ENCODE measurements around the gene WNT11.

The WNT11 gene

GRCh38 chr11:76185511-76185910 lies 20.8 kb downstream of the WNT11 start:
- Histone ChIP-seq H3K9ac (ENCODE audit: low read depth, low read length) (no peak overlapping the region), H3K27ac (ENCODE audit: low read depth, low read length) (no peak overlapping the region), H3K9me3 (ENCODE audit: insufficient read depth, low read depth, low read length) (no peaks in the 10 kb centered on the region), H3K4me3 (ENCODE audit: low read length) (no peak overlapping the region), H3K4me1 (ENCODE audit: insufficient read depth, low read length) (no peaks in the 10 kb centered on the region), H3K36me3 (ENCODE audit: insufficient read depth, low read length) (no peaks in the 10 kb centered on the region), H3K27me3 (ENCODE audit: insufficient read depth, low read length) (no peaks in the 10 kb centered on the region)
- WGBS, result 89% methylated on average over 10 of the region's 10 CpGs

GRCh38 chr11:76184551-76184993 lies 21.7 kb downstream of the WNT11 start:
- H3K36me3 ChIP-seq (ENCODE audit: insufficient read depth, low read length), result no peaks in the 10 kb centered on the region
- no peaks in the 10 kb centered on the region for H3K4me1 ChIP-seq (ENCODE audit: insufficient read depth, low read length)
- no peak overlapping the region for H3K27ac ChIP-seq (ENCODE audit: low read depth, low read length)
- 60% methylated on average over 6 of the region's 7 CpGs for WGBS
- no peaks in the 10 kb centered on the region for H3K27me3 ChIP-seq (ENCODE audit: insufficient read depth, low read length)
- no peak overlapping the region for H3K4me3 ChIP-seq (ENCODE audit: low read length)
- H3K9me3 ChIP-seq (ENCODE audit: insufficient read depth, low read depth, low read length), result no peaks in the 10 kb centered on the region
- H3K9ac ChIP-seq (ENCODE audit: low read depth, low read length), result no peak overlapping the region

- Histone ChIP-seq H3K27me3 (ENCODE audit: insufficient read depth, low read length) (no peaks in the 10 kb centered on the region), H3K36me3 (ENCODE audit: insufficient read depth, low read length) (no peaks in the 10 kb centered on the region), H3K9me3 (ENCODE audit: insufficient read depth, low read depth, low read length) (no peaks in the 10 kb centered on the region), H3K9ac (ENCODE audit: low read depth, low read length) (no peak overlapping the region), H3K4me3 (ENCODE audit: low read length) (no peak overlapping the region), H3K27ac (ENCODE audit: low read depth, low read length) (no peak overlapping the region), H3K4me1 (ENCODE audit: insufficient read depth, low read length) (no peaks in the 10 kb centered on the region)
- 88% methylated on average over 14 of the region's 15 CpGs for WGBS
Measured at GRCh38 chr11:76181371-76181770, 24.9 kb downstream of the WNT11 start.

GRCh38 chr11:76179147-76179546 lies 27.2 kb downstream of the WNT11 start:
- WGBS, result 90% methylated on average over 13 of the region's 13 CpGs
- no peak overlapping the region for H3K9ac ChIP-seq (ENCODE audit: low read depth, low read length)
- H3K36me3 ChIP-seq (ENCODE audit: insufficient read depth, low read length), result no peaks in the 10 kb centered on the region
- H3K27ac ChIP-seq (ENCODE audit: low read depth, low read length), result no peak overlapping the region
- H3K4me3 ChIP-seq (ENCODE audit: low read length), result no peak overlapping the region
- H3K27me3 ChIP-seq (ENCODE audit: insufficient read depth, low read length), result no peaks in the 10 kb centered on the region
- H3K9me3 ChIP-seq (ENCODE audit: insufficient read depth, low read depth, low read length), result no peaks in the 10 kb centered on the region
- peaks cover 3% of the 10 kb centered on the region; the same call in 1 of the 2 replicates for H3K4me1 ChIP-seq (ENCODE audit: insufficient read depth, low read length)

- Histone ChIP-seq H3K4me3 (ENCODE audit: low read length) (no peak overlapping the region), H3K4me1 (ENCODE audit: insufficient read depth, low read length) (peaks cover 3% of the 10 kb centered on the region; the same call in 1 of the 2 replicates), H3K9me3 (ENCODE audit: insufficient read depth, low read depth, low read length) (no peaks in the 10 kb centered on the region), H3K27me3 (ENCODE audit: insufficient read depth, low read length) (no peaks in the 10 kb centered on the region), H3K9ac (ENCODE audit: low read depth, low read length) (no peak overlapping the region), H3K27ac (ENCODE audit: low read depth, low read length) (no peak overlapping the region), H3K36me3 (ENCODE audit: insufficient read depth, low read length) (no peaks in the 10 kb centered on the region)
- WGBS, result 93% methylated on average over 6 of the region's 6 CpGs
Measured at GRCh38 chr11:76177250-76177686, 29.0 kb downstream of the WNT11 start.

- Histone ChIP-seq H3K27ac (ENCODE audit: low read depth, low read length) (no peak overlapping the region), H3K9ac (ENCODE audit: low read depth, low read length) (no peak overlapping the region), H3K4me1 (ENCODE audit: insufficient read depth, low read length) (peaks cover 3% of the 10 kb centered on the region; the same call in 1 of the 2 replicates), H3K9me3 (ENCODE audit: insufficient read depth, low read depth, low read length) (no peaks in the 10 kb centered on the region), H3K4me3 (ENCODE audit: low read length) (no peak overlapping the region), H3K27me3 (ENCODE audit: insufficient read depth, low read length) (no peaks in the 10 kb centered on the region), H3K36me3 (ENCODE audit: insufficient read depth, low read length) (no peaks in the 10 kb centered on the region)
- WGBS, result 49% methylated on average over 9 of the region's 9 CpGs
Measured at GRCh38 chr11:76176463-76176862, 29.8 kb downstream of the WNT11 start.

GRCh38 chr11:76175783-76176182 lies 30.5 kb downstream of the WNT11 start:
- H3K9ac ChIP-seq (ENCODE audit: low read depth, low read length), result no peak overlapping the region
- 86% methylated on average over 4 of the region's 4 CpGs for WGBS
- H3K27ac ChIP-seq (ENCODE audit: low read depth, low read length), result no peak overlapping the region
- H3K9me3 ChIP-seq (ENCODE audit: insufficient read depth, low read depth, low read length), result no peaks in the 10 kb centered on the region
- H3K4me1 ChIP-seq (ENCODE audit: insufficient read depth, low read length), result peaks cover 3% of the 10 kb centered on the region; the same call in 1 of the 2 replicates
- H3K27me3 ChIP-seq (ENCODE audit: insufficient read depth, low read length), result no peaks in the 10 kb centered on the region
- H3K4me3 ChIP-seq (ENCODE audit: low read length), result no peak overlapping the region
- no peaks in the 10 kb centered on the region for H3K36me3 ChIP-seq (ENCODE audit: insufficient read depth, low read length)

- no peak overlapping the region for H3K4me3 ChIP-seq (ENCODE audit: low read length)
- peaks cover 3% of the 10 kb centered on the region; the same call in 1 of the 2 replicates for H3K4me1 ChIP-seq (ENCODE audit: insufficient read depth, low read length)
- no peaks in the 10 kb centered on the region for H3K9me3 ChIP-seq (ENCODE audit: insufficient read depth, low read depth, low read length)
- H3K9ac ChIP-seq (ENCODE audit: low read depth, low read length), result no peak overlapping the region
- H3K27ac ChIP-seq (ENCODE audit: low read depth, low read length), result no peak overlapping the region
- 90% methylated on average over 5 of the region's 5 CpGs for WGBS
- H3K36me3 ChIP-seq (ENCODE audit: insufficient read depth, low read length), result no peaks in the 10 kb centered on the region
- H3K27me3 ChIP-seq (ENCODE audit: insufficient read depth, low read length), result no peaks in the 10 kb centered on the region
Measured at GRCh38 chr11:76174330-76174729, 32.0 kb downstream of the WNT11 start.

- 92% methylated on average over 8 of the region's 8 CpGs for WGBS
- Histone ChIP-seq H3K27me3 (ENCODE audit: insufficient read depth, low read length) (no peaks in the 10 kb centered on the region), H3K36me3 (ENCODE audit: insufficient read depth, low read length) (no peaks in the 10 kb centered on the region), H3K4me1 (ENCODE audit: insufficient read depth, low read length) (peaks cover 3% of the 10 kb centered on the region; the same call in 1 of the 2 replicates), H3K9me3 (ENCODE audit: insufficient read depth, low read depth, low read length) (no peaks in the 10 kb centered on the region), H3K27ac (ENCODE audit: low read depth, low read length) (no peak overlapping the region), H3K9ac (ENCODE audit: low read depth, low read length) (no peak overlapping the region), H3K4me3 (ENCODE audit: low read length) (no peak overlapping the region)
Measured at GRCh38 chr11:76173663-76174062, 32.6 kb downstream of the WNT11 start.

- WGBS, result 89% methylated on average over 13 of the region's 13 CpGs
- Histone ChIP-seq H3K4me3 (ENCODE audit: low read length) (no peak overlapping the region), H3K36me3 (ENCODE audit: insufficient read depth, low read length) (no peaks in the 10 kb centered on the region), H3K9ac (ENCODE audit: low read depth, low read length) (no peak overlapping the region), H3K9me3 (ENCODE audit: insufficient read depth, low read depth, low read length) (no peaks in the 10 kb centered on the region), H3K27me3 (ENCODE audit: insufficient read depth, low read length) (no peaks in the 10 kb centered on the region), H3K27ac (ENCODE audit: low read depth, low read length) (no peak overlapping the region), H3K4me1 (ENCODE audit: insufficient read depth, low read length) (peaks cover 3% of the 10 kb centered on the region; the same call in 1 of the 2 replicates)
Measured at GRCh38 chr11:76172583-76172982, 33.7 kb downstream of the WNT11 start.

GRCh38 chr11:76170468-76170867 lies 35.8 kb downstream of the WNT11 start:
- Histone ChIP-seq H3K27ac (ENCODE audit: low read depth, low read length) (no peak overlapping the region), H3K9me3 (ENCODE audit: insufficient read depth, low read depth, low read length) (no peaks in the 10 kb centered on the region), H3K4me1 (ENCODE audit: insufficient read depth, low read length) (no peaks in the 10 kb centered on the region), H3K9ac (ENCODE audit: low read depth, low read length) (no peak overlapping the region), H3K27me3 (ENCODE audit: insufficient read depth, low read length) (peaks cover 14% of the 10 kb centered on the region; the same call in 1 of the 2 replicates), H3K36me3 (ENCODE audit: insufficient read depth, low read length) (no peaks in the 10 kb centered on the region), H3K4me3 (ENCODE audit: low read length) (no peak overlapping the region)
- 73% methylated on average over 4 of the region's 4 CpGs for WGBS

- WGBS, result 80% methylated on average over 15 of the region's 15 CpGs
- H3K27ac ChIP-seq (ENCODE audit: low read depth, low read length), result no peak overlapping the region
- H3K9me3 ChIP-seq (ENCODE audit: insufficient read depth, low read depth, low read length), result no peaks in the 10 kb centered on the region
- H3K36me3 ChIP-seq (ENCODE audit: insufficient read depth, low read length), result no peaks in the 10 kb centered on the region
- no peaks in the 10 kb centered on the region for H3K4me1 ChIP-seq (ENCODE audit: insufficient read depth, low read length)
- no peak overlapping the region for H3K4me3 ChIP-seq (ENCODE audit: low read length)
- H3K27me3 ChIP-seq (ENCODE audit: insufficient read depth, low read length), result peaks cover 17% of the 10 kb centered on the region; the same call in 1 of the 2 replicates
- H3K9ac ChIP-seq (ENCODE audit: low read depth, low read length), result no peak overlapping the region
Measured at GRCh38 chr11:76169473-76169896, 36.8 kb downstream of the WNT11 start.
